HG03442 (cell line): ENCODE data around the gene SMARCE1.

Experiments
- ATAC-seq: cut with Tn5 transposase; IDR thresholded peaks from one replicate; pipeline ENCODE4 v1.9.1; 2021; ENCODE audit warnings: mild to moderate bottlenecking, moderate library complexity; ENCODE audit not compliant: unreplicated experiment

The SMARCE1 gene

GRCh38 chr17:40647624-40648383, at the start of gene SMARCE1:
SMARCE1 (minus strand) TSS chr17:40647818; CDS start chr17:40645802, 2,016 bp downstream.
- ATAC-seq, result peak; percentile 55

- no peak for ATAC-seq
Measured at GRCh38 chr17:40697297-40697696, 49.7 kb upstream of the SMARCE1 start.

GRCh38 chr17:40696651-40697072, 49.0 kb upstream of the SMARCE1 start:
- no peak for ATAC-seq

GRCh38 chr17:40695874-40696472, 48.4 kb upstream of the SMARCE1 start:
- no peak for ATAC-seq

GRCh38 chr17:40694584-40694983, 47.0 kb upstream of the SMARCE1 start:
- no peak for ATAC-seq

GRCh38 chr17:40687106-40687505, 39.5 kb upstream of the SMARCE1 start:
- ATAC-seq, result no peak

- no peak for ATAC-seq
Measured at GRCh38 chr17:40686192-40686591, 38.6 kb upstream of the SMARCE1 start.

GRCh38 chr17:40680998-40681397, 33.4 kb upstream of the SMARCE1 start:
- no peak for ATAC-seq

- no peak for ATAC-seq
Measured at GRCh38 chr17:40679523-40679907, 31.9 kb upstream of the SMARCE1 start.

GRCh38 chr17:40678902-40679522, 31.4 kb upstream of the SMARCE1 start:
- ATAC-seq, result no peak

GRCh38 chr17:40675905-40676304, 28.3 kb upstream of the SMARCE1 start:
- no peak for ATAC-seq

GRCh38 chr17:40672654-40673053, 25.0 kb upstream of the SMARCE1 start:
- ATAC-seq, result no peak

- ATAC-seq, result no peak
Measured at GRCh38 chr17:40671282-40671681, 23.7 kb upstream of the SMARCE1 start.

- no peak for ATAC-seq
Measured at GRCh38 chr17:40666331-40666730, 18.7 kb upstream of the SMARCE1 start.

GRCh38 chr17:40664582-40665333, 17.1 kb upstream of the SMARCE1 start, which contains the start of gene KRT222:
KRT222 (minus strand) TSS chr17:40665177; CDS start chr17:40665099, 78 bp downstream.
- ATAC-seq, result no peak

GRCh38 chr17:40663252-40663651, 15.6 kb upstream of the SMARCE1 start:
- no peak for ATAC-seq

- no peak for ATAC-seq
Measured at GRCh38 chr17:40659911-40660310, 12.3 kb upstream of the SMARCE1 start.

- no peak for ATAC-seq
Measured at GRCh38 chr17:40658396-40658795, 10.8 kb upstream of the SMARCE1 start.

GRCh38 chr17:40651939-40652338, 4.3 kb upstream of the SMARCE1 start:
- ATAC-seq, result no peak

GRCh38 chr17:40648384-40648968, 858 bp upstream of the SMARCE1 start:
- peak; percentile 15 for ATAC-seq
